HG02852 (cell line): ENCODE results near the gene BACE1-AS.
A peak's percentile ranks its signal among the peaks of the same experiment; 100 is the strongest.
"Not testable (repeated sequence)": the region's sequence is repeated elsewhere in the genome, so short reads cannot be mapped to it uniquely, and the experiment has no call there.

Experiments
- ATAC-seq: cut with Tn5 transposase; IDR thresholded peaks from one replicate; pipeline ENCODE4 v1.9.1; 2021; ENCODE audit warnings: mild to moderate bottlenecking, moderate library complexity; ENCODE audit not compliant: unreplicated experiment

BACE1-AS gene

DNA sequence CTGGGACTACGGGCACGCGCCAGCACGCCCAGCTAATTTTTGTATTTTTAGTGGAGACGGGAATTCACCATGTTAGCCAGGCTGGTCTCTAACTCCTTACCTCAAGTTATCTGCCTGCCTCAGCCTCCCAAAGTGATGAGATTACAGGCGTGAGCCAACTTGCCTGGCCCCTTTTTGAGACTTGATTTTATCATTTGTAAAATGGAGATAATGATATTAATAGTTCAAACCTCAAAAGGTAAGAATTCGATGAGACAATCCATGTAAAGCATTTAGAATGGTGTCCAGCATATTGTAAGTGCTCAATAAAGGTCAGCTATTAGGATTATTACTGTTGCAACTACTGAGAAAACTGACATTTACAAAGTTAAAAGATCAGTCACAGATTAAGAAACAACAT is 27.6 kb downstream of the BACE1-AS start:
- ATAC-seq = no peak

DNA sequence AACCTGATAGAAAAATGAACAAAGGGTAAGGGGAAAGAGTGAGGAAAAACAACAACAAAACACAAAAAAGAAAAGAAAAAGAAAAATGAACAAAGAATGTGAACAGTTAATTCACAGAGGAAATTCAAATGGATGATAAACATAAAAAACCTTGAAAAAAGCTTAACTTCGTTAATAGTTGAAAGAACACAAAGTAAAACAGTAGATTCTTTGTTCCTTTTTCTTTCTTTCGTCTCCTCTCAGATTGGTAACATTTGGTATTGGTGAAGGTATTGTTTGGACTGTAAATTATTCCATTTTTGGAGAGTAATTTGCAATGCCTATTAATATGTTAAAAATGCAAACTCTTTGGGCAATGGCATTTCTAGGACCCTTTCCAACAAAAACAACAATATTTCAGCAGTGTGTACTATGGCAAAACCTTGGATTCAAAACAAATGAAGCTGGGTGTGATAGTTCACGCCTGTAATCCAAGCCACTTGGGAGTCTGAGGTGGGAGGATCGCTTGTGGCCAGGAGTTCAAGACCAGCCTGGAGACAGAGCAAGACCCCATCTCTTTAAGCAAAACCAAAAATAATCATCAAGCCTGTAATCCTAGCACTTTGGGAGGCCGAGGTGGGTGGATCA is 28.2 kb downstream of the BACE1-AS start:
- no peak for ATAC-seq

DNA sequence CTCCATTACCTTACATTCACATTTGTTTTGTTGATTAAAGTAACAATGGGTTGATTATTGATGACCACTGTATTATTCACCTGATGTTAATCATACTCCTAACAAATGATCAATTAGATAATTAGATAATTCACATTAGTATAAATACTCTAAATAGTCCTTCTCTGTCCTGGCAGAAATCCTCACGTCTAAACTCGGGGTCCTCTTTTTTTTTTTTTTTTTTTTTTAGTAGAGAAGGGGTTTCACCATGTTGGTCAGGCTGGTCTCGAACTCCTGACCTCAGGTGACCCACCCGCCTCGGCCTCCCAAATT is 36.1 kb downstream of the BACE1-AS start:
- not testable (repeated sequence) for ATAC-seq

DNA sequence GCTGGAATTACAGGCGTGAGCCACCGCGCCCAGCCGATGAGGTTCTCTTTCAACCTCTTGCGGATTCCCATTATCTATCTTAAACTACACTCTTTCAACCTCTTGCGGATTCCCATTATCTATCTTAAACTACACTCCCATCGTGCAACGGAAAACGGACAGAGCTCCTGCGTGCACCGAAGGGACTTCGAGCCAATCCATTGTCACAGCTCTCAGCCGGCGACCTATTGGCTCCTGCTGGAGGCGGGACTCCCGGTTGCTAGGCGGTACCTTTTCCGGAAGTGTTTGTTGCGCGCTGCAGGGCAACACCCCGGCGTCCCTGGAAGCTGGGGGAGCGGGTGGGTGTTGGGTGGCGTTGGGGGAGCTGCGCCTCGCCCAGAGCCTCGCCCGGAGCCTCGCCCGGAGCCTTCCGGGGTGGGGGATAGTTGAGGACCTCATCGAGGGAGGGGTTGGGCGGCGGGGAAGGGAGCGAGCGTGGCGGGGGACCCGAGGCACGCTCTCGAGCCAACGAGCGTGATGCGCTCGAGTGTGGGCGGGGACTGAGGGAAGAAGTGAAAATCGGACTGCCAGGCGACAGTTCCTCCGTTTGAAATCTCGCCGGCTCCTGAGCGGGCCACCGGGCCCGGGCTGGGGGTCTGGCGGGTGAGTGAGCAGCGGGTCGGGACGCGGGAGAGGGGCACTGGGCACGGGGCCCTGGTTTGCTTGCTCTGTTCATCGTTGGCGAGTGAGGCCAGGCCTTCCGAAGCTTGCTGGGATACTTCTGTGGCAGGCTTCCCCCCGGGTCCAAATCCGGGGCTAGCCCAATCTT is 36.6 kb downstream of the BACE1-AS start, which contains the start of gene CEP164:
Gene CEP164, plus strand, starts transcription at position 288 of the 808 bp plus-strand sequence. CDS start 10,733 bp downstream, outside the sequence.
- ATAC-seq = peak; percentile 95

DNA sequence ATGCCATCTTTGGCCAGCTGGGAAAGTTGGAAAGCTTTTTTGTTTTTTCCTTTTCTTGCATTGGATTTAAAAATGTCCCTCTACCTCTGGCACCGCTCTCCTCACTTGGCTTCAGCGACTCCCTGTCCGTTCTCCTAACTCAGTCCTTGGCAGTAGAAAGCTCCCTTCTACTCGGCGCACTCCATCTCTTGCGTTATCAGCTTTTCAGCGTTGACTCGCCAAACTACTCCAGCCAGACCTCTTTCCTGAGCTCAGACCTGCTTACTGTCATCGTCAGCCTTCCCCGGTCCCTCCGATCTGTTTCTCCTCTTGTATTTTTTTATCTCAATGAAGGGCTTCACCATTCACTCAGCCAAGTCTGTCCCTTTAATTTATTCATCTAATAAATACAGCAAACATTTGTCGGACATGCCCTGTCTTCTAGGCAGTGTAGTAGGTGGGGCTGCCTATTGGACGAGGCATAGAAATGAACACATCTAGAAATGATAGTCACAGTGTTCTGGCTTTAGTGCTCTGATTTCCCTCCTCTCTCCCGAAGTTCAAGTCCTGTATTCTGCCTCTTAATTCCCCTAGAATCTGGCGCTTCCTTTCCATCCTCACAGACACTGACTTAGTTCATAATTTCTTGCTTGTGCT is 37.3 kb downstream of the BACE1-AS start:
- ATAC-seq = peak; percentile 4

DNA sequence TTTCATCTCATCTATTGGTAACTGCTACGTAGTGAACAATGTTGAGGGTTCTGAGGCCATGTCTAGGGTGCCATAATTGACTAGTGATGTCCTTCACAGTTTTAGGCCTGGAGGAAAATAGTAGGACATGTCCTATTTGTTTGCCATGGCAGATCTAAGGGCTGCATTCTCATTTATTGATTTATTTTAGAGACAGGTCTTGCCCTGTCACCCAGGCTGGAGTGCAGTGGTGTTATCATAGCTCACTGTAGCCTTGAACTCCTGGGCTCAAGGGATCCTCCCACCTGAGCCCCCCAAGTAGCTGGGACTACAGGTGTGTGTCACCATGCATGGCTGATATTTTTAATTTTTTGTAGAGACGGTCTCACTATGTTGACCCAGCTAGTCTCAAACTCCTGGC is 41.7 kb downstream of the BACE1-AS start:
- ATAC-seq = no peak

DNA sequence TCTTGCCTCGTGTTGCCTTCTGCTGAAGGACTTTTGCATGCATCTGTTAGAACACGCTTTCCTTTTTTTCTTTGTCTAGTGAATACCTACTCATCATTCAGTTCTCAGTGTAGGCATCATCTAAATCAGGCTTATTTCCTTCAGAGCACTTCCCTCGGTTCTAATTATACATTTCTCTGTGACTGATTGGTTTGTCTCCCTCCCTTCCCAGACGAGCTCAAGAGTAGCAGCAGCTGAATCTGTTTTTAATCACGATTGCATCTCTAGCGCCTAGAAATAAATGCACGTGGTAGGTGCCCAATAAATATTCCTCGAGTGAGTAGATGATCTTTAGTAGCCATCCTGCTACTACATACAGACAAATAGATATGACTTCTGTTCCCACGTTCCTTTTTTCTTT is 42.8 kb downstream of the BACE1-AS start:
- no peak for ATAC-seq

DNA sequence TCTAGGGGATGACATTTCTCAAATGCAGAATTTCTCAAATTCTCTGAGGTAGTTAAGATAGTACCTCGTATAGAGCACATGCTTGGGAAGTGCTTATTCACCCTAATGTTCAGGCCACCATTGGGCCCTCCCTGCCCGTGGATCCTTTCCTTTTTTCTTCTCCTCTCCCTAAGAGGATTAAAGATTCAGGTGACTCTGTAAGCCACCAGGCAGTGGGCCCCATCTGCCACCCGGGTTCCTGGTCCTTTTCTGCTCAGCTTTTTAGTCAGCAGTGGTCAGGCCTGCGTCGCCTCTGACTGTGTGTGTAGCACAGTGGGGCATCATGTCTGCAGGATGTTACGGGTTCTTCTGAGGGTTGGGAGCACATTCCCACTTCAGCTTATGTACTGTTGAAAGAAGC is 43.8 kb downstream of the BACE1-AS start:
- ATAC-seq = no peak

DNA sequence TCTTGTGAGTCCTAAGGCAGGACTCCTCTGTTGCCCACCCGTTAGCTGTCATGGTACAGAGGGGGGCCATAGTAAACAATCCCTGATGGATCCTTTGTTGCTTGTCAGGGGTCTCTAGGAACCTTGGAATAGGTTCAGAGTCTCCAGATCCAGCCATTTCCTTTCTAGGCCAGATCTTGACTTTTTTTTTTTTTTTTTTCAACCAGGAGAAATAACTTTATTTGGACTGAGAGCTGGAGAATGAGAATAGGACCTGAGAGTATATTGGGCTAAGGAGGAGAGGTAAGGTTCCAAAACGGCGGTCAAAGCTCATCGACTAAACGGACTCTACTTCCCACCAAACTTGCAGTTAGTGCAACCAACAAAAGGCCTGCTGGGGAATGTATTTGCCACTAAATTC is 44.3 kb downstream of the BACE1-AS start:
- no peak for ATAC-seq

DNA sequence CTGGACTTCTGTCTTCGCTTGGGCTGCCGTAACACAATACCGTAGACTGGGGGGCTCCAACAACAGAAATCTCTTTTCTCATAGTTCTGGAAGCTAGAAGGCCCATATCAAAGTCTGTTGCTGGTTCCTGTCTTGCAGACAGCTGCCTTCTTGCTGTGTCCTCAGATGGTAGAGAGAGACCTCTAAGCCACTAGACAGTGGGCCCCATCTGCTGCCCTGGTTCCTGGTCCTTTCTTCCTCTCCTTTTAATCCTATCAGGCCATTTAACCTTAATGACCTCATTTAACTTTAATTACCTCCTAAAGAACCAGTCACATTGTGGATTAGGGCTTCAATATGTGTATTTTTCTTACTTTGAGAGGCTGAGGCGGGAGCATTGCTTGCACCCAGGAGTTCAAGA is 45.9 kb downstream of the BACE1-AS start:
- no peak for ATAC-seq
